HepG2 (cell line): ENCODE measurements around the gene TM7SF3. TPM values are rescaled to one million over a fixed set of nuclear protein-coding genes. Genes with fewer than 3 reads are reported as not detected.

Experiments used
- ELF4 ChIP-seq: sonication (generic); formaldehyde crosslinking; IDR thresholded peaks from 2 replicates; pipeline ENCODE4 v1.5.0; 2020; ENCODE audit warnings: missing genetic modification reagents, mild to moderate bottlenecking, moderate library complexity, borderline replicate concordance
- ERF ChIP-seq: IDR thresholded peaks from 2 replicates; pipeline ENCODE4 v1.6.1; 2018; ENCODE audit warnings: missing biosample characterization, missing genetic modification reagents
- HES4 ChIP-seq: sonication (generic); formaldehyde crosslinking; IDR thresholded peaks from 2 replicates; pipeline ENCODE4 v1.9.0; 2021; ENCODE audit warnings: mild to moderate bottlenecking, missing genetic modification reagents, borderline replicate concordance
- JUNB ChIP-seq: sonication (generic); formaldehyde crosslinking; IDR thresholded peaks from 2 replicates; pipeline ENCODE4 v1.8.0; 2022; ENCODE audit warnings: missing genetic modification reagents, mild to moderate bottlenecking, borderline replicate concordance
- KDM1A ChIP-seq: IDR thresholded peaks from 2 replicates; pipeline ENCODE4 v1.6.1; 2016; ENCODE audit warnings: missing compliant biosample characterization
- KDM3A ChIP-seq: IDR thresholded peaks from 2 replicates; pipeline ENCODE4 v1.6.1; 2018; ENCODE audit warnings: low read depth, missing compliant biosample characterization
- KLF12 ChIP-seq: sonication (generic); formaldehyde crosslinking; IDR thresholded peaks from 2 replicates; pipeline ENCODE4 v1.4.0; 2020; ENCODE audit warnings: missing genetic modification reagents, borderline replicate concordance
- MBNL3 ChIP-seq: fragments of 250-450 bp; sonication (Bioruptor Pico); conservative IDR thresholded peaks from 2 replicates; pipeline ENCODE4 v1.8.0; 2022; ENCODE audit warnings: mild to moderate bottlenecking, inconsistent platforms
- NR2F6 ChIP-seq, 2 experiments: IDR thresholded peaks; 2 replicates each; pipeline ENCODE4 v1.6.1; 2016; ENCODE audit warnings: antibody characterized with exemption in 1 of 2, mild to moderate bottlenecking in 1 of 2
- SMARCC2 ChIP-seq: fragments of 450-650 bp; IDR thresholded peaks from 2 replicates; pipeline ENCODE4 v1.6.1; 2017; ENCODE audit warnings: antibody characterized with exemption, mild to moderate bottlenecking
- SMARCE1 ChIP-seq: fragments of 450-650 bp; IDR thresholded peaks from 2 replicates; pipeline ENCODE4 v1.6.1; 2017; ENCODE audit warnings: borderline replicate concordance
- SNRNP70 ChIP-seq: fragments of 200-400 bp; formaldehyde crosslinking; IDR thresholded peaks from 2 replicates; pipeline ENCODE4 v1.6.1; 2017; ENCODE audit warnings: mild to moderate bottlenecking, low read depth, low read length, moderate library complexity
- SP2 ChIP-seq: sonication (generic); formaldehyde crosslinking; IDR thresholded peaks from 2 replicates; pipeline ENCODE4 v1.5.1; 2020; ENCODE audit warnings: mild to moderate bottlenecking, missing genetic modification reagents
- TBX3 ChIP-seq: fragments of 450-650 bp; IDR thresholded peaks from 2 replicates; pipeline ENCODE4 v1.6.1; 2017; ENCODE audit warnings: antibody characterized with exemption, mild to moderate bottlenecking, inconsistent platforms, borderline replicate concordance
- ZBTB3 ChIP-seq: sonication (generic); formaldehyde crosslinking; IDR thresholded peaks from 2 replicates; pipeline ENCODE4 v1.4.0; 2020; ENCODE audit warnings: low read depth, mild to moderate bottlenecking, moderate library complexity, missing genetic modification reagents, borderline replicate concordance
- ZNF121 ChIP-seq: sonication (generic); formaldehyde crosslinking; IDR thresholded peaks from 2 replicates; pipeline ENCODE4 v1.5.0; 2020; ENCODE audit warnings: mild to moderate bottlenecking, missing genetic modification reagents
- ZNF263 ChIP-seq: sonication (generic); formaldehyde crosslinking; IDR thresholded peaks from 2 replicates; pipeline ENCODE4 v1.4.0; 2020; ENCODE audit warnings: missing genetic modification reagents
- ZNF713 ChIP-seq: sonication (generic); formaldehyde crosslinking; IDR thresholded peaks from 2 replicates; pipeline ENCODE4 v1.4.0; 2020; ENCODE audit warnings: mild to moderate bottlenecking, missing genetic modification reagents
- ZNF75D ChIP-seq: sonication (generic); formaldehyde crosslinking; IDR thresholded peaks from 2 replicates; pipeline ENCODE4 v1.8.1; 2023; ENCODE audit warnings: missing genetic modification reagents, mild to moderate bottlenecking, borderline replicate concordance
- ZNF792 ChIP-seq: IDR thresholded peaks from 2 replicates; pipeline ENCODE4 v1.6.1; 2016
- ZSCAN21 ChIP-seq: sonication (generic); formaldehyde crosslinking; IDR thresholded peaks from 2 replicates; pipeline ENCODE4 v1.8.0; 2022; ENCODE audit warnings: mild to moderate bottlenecking, missing genetic modification reagents, moderate library complexity, borderline replicate concordance
- polyA plus RNA-seq, 8 experiments: library from polyadenylated mRNA; depleted of rRNA in 3 of 8; stranded (reverse) in 7 of 8; unstranded in 1 of 8; fragments of >200 nt; fragmentation: Illumina TruSeq in 4 of 8; extraction: Trizol in 4 of 8; gene quantifications; 2 replicates each; pipeline versions ENCODE4 v1.2.1 to v1.2.3, GENCODE V29; 2011 to 2016; ENCODE audit warnings: low read depth in 4 of 8, missing spikeins in 1 of 8, mixed read lengths in 1 of 8; ENCODE audit not compliant: insufficient read depth in 1 of 8
- total RNA-seq, 5 experiments: library from RNA; depleted of rRNA; stranded (reverse); fragments of >200 nt; fragmentation: Illumina TruSeq; extraction: Trizol; gene quantifications; 2 replicates each; pipeline ENCODE4 v1.2.3, GENCODE V29; 2016; ENCODE audit warnings: low read depth in 1 of 5
- TF ChIP-seq, protein P1 (sequence below): IDR thresholded peaks from 2 replicates; pipeline ENCODE4 v1.6.1; 2016; ENCODE audit warnings: missing compliant biosample characterization, missing genetic modification reagents, borderline replicate concordance
- TF ChIP-seq, protein P2 (sequence below): sonication (generic); formaldehyde crosslinking; conservative IDR thresholded peaks from 2 replicates; pipeline ENCODE4 v1.8.0; 2022; ENCODE audit warnings: mild to moderate bottlenecking, moderate library complexity, missing genetic modification reagents
- TF ChIP-seq, protein P3 (sequence below): sonication (generic); formaldehyde crosslinking; IDR thresholded peaks from 2 replicates; pipeline ENCODE4 v1.4.0; 2020; ENCODE audit warnings: missing genetic modification reagents, borderline replicate concordance

Gene TM7SF3
- total and polyA plus RNA-seq, 2 of the 13 experiments (the other 11 are each of a cell fraction or from before 2014, with no cell fraction given) = 116 to 142 TPM

DNA sequence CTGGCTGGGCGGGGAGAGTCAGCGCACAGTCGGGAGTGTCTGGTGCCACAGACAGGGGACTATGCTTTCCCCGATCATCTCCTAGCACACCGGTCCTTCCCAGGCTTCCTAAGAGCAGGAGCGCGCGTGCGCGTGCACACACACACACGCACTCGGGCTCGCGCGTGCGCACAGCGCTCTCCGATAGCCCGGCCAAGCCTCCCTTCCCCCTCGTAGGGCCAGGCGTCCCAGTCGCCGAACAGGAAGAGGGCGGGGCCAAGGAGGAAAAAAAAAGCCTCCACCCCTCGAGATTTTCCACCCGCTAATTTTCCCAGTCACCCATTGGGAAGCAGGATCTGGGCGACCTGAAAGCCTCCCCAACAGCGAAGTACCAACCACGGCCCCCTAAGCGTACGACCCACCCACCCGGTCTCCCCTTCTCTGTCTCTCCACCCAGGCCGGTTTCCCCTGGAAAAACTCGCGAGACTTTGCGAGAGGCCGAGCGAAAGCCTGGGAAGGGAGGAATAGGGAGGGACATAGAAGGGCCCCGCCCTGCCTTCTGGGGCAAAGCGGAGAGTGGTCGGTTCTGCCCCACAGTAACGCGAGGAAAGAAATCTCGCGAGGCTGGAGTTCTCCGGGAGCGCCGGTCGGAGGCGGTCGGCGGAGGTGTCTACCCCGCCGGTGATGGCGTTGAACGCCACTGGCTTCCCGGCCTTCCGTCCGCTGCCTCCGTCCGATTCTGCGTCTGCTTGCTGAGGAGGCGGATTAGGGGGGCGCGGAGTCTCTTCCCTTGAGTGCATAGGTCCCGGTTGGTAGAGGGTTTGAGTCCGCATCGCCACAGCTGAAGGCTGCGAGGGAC lies 76.1 kb downstream of the TM7SF3 start, which contains the start of the genes FGFR1OP2 and INTS13 (continued):
- TF ChIP-seq, protein P1, sequence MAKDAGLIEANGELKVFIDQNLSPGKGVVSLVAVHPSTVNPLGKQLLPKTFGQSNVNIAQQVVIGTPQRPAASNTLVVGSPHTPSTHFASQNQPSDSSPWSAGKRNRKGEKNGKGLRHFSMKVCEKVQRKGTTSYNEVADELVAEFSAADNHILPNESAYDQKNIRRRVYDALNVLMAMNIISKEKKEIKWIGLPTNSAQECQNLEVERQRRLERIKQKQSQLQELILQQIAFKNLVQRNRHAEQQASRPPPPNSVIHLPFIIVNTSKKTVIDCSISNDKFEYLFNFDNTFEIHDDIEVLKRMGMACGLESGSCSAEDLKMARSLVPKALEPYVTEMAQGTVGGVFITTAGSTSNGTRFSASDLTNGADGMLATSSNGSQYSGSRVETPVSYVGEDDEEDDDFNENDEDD (CRISPR knock-in tag) = no peak
- TF ChIP-seq ZSCAN21 (CRISPR knock-in tag) (peak; percentile 64; the same call in 1 of the 2 replicates), NR2F6 (IDR thresholded peaks at IDR 0.05) (no peak), NR2F6 (CRISPR knock-in tag; IDR thresholded peaks at IDR 0.05) (no peak), SMARCC2 (no peak), KDM3A (CRISPR knock-in tag) (no peak), JUNB (no peak), ELF4 (no peak; the same call in 1 of the 2 replicates), ZNF75D (CRISPR knock-in tag) (no peak), ZNF263 (CRISPR knock-in tag) (peak; percentile 32; the same call in 1 of the 2 replicates), ZNF792 (CRISPR knock-in tag) (peak; percentile 15; the same call in 1 of the 2 replicates), ZBTB3 (CRISPR knock-in tag) (peak; percentile 58), TBX3 (0 out of 2 replicates have a peak, but pooled peaks have one; percentile 12), MBNL3 (CRISPR knock-in tag) (no peak), HES4 (CRISPR knock-in tag) (0 out of 2 replicates have a peak, but pooled peaks have one; percentile 29), ZNF713 (no peak), KDM1A (CRISPR knock-in tag) (no peak), SMARCE1 (no peak), ERF (0 out of 2 replicates have a peak, but pooled peaks have one; percentile 48), KLF12 (CRISPR knock-in tag) (no peak), ZNF121 (no peak), SP2 (peak; percentile 66), SNRNP70 (no peak)
- TF ChIP-seq, protein P2, sequence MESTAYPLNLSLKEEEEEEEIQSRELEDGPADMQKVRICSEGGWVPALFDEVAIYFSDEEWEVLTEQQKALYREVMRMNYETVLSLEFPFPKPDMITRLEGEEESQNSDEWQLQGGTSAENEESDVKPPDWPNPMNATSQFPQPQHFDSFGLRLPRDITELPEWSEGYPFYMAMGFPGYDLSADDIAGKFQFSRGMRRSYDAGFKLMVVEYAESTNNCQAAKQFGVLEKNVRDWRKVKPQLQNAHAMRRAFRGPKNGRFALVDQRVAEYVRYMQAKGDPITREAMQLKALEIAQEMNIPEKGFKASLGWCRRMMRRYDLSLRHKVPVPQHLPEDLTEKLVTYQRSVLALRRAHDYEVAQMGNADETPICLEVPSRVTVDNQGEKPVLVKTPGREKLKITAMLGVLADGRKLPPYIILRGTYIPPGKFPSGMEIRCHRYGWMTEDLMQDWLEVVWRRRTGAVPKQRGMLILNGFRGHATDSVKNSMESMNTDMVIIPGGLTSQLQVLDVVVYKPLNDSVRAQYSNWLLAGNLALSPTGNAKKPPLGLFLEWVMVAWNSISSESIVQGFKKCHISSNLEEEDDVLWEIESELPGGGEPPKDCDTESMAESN (CRISPR knock-in tag) = no peak; the same call in 1 of the 2 replicates
- TF ChIP-seq, protein P3, sequence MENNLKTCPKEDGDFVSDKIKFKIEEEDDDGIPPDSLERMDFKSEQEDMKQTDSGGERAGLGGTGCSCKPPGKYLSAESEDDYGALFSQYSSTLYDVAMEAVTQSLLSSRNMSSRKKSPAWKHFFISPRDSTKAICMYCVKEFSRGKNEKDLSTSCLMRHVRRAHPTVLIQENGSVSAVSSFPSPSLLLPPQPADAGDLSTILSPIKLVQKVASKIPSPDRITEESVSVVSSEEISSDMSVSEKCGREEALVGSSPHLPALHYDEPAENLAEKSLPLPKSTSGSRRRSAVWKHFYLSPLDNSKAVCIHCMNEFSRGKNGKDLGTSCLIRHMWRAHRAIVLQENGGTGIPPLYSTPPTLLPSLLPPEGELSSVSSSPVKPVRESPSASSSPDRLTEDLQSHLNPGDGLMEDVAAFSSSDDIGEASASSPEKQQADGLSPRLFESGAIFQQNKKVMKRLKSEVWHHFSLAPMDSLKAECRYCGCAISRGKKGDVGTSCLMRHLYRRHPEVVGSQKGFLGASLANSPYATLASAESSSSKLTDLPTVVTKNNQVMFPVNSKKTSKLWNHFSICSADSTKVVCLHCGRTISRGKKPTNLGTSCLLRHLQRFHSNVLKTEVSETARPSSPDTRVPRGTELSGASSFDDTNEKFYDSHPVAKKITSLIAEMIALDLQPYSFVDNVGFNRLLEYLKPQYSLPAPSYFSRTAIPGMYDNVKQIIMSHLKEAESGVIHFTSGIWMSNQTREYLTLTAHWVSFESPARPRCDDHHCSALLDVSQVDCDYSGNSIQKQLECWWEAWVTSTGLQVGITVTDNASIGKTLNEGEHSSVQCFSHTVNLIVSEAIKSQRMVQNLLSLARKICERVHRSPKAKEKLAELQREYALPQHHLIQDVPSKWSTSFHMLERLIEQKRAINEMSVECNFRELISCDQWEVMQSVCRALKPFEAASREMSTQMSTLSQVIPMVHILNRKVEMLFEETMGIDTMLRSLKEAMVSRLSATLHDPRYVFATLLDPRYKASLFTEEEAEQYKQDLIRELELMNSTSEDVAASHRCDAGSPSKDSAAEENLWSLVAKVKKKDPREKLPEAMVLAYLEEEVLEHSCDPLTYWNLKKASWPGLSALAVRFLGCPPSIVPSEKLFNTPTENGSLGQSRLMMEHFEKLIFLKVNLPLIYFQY (CRISPR knock-in tag) = no peak
